ENCODE measurements around the gene SLC6A19. TPM values are rescaled to one million over a fixed set of nuclear protein-coding genes. Genes with fewer than 3 reads are reported as not detected.

Gene SLC6A19
- total RNA-seq, 2 donors from 2014 or later: not detected

DNA sequence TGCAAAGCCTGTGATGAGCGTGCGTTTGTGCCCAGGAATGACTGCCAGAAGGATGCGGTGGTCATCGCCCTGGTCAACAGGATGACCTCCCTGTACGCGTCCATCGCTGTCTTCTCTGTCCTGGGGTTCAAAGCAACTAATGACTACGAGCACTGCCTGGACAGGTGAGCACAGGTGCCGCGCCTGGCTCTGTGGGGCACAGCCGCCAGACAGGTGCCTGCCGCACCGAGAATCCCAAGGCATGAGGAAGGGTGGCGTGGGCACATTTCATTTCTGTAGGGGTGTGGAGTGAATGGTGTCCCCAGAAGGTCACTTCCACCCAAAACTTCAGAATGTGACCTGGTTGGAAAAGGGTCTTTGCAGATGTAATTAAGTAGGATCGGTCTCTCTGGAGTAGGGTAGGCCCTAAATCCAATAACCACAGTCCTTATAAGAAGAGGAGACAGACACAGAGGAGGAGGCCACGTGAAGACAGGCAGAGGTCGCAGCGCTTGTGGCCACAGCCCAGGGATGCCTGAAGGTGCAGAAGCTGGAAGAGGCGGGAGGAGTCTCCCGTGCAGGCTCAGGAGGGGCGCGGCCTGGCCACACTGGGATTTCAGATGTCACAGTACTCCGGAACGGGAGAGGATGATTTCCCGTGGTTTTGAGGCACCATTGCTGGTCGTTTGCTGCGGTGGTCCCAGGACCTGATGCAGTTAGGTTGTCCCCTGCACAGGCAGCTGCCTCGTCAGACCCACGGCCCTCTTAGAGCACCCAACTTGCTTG lies 39.3 kb downstream of the SLC6A19 start:
- Histone ChIP-seq H3K36me3 (no peaks in the 10 kb centered on the region), H3K4me3 (no peak overlapping the region), H3K9me3 (peaks cover 0 to 3% of the 10 kb centered on the region in 2 donors), H3K27me3 (no peaks in the 10 kb centered on the region), H3K4me1 (no peaks in the 10 kb centered on the region), H3K27ac (no peak overlapping the region)
- TF ChIP-seq, protein P1, sequence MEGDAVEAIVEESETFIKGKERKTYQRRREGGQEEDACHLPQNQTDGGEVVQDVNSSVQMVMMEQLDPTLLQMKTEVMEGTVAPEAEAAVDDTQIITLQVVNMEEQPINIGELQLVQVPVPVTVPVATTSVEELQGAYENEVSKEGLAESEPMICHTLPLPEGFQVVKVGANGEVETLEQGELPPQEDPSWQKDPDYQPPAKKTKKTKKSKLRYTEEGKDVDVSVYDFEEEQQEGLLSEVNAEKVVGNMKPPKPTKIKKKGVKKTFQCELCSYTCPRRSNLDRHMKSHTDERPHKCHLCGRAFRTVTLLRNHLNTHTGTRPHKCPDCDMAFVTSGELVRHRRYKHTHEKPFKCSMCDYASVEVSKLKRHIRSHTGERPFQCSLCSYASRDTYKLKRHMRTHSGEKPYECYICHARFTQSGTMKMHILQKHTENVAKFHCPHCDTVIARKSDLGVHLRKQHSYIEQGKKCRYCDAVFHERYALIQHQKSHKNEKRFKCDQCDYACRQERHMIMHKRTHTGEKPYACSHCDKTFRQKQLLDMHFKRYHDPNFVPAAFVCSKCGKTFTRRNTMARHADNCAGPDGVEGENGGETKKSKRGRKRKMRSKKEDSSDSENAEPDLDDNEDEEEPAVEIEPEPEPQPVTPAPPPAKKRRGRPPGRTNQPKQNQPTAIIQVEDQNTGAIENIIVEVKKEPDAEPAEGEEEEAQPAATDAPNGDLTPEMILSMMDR (IDR thresholded peaks at IDR 0.05): no peak
- no peak for DNase-seq (ENCODE audit: low spot score)

DNA sequence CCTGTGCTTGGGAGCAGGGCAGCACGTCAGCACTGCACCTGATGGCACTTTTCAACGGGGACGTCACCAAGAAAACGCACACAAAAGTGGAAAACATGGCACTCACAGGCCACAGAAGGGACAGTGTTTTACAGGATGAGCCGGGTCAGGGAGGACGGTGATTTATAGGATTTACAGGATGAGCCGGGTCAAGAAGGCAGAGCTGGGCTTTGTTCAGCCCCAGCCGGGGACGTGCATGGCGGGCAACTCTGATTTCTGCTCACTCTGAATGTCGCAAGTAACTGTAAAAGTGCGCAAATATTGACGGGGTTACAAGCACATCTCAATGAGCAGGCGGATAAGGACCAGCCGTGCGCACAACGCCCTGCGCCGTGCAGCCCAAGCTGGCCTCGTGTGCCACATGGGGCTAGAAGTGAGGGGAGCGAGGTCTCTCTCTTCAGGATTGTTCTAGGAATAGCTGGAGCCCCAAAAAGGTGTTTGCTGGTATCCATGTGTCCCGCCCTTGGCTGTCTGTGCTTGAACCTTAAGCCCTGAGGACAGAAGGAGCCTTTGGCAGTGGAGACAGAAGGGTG lies 40.2 kb downstream of the SLC6A19 start:
- no peak for DNase-seq (ENCODE audit: low spot score)
- peaks cover 0 to 3% of the 10 kb centered on the region in 2 donors for H3K27me3 ChIP-seq
- H3K9me3 ChIP-seq: no peaks in the 10 kb centered on the region
- H3K4me1 ChIP-seq: no peaks in the 10 kb centered on the region
- H3K4me3 ChIP-seq: no peak overlapping the region
- H3K27ac ChIP-seq: no peak overlapping the region
- H3K36me3 ChIP-seq: no peaks in the 10 kb centered on the region
- TF ChIP-seq, protein P1 (IDR thresholded peaks at IDR 0.05): no peak

DNA sequence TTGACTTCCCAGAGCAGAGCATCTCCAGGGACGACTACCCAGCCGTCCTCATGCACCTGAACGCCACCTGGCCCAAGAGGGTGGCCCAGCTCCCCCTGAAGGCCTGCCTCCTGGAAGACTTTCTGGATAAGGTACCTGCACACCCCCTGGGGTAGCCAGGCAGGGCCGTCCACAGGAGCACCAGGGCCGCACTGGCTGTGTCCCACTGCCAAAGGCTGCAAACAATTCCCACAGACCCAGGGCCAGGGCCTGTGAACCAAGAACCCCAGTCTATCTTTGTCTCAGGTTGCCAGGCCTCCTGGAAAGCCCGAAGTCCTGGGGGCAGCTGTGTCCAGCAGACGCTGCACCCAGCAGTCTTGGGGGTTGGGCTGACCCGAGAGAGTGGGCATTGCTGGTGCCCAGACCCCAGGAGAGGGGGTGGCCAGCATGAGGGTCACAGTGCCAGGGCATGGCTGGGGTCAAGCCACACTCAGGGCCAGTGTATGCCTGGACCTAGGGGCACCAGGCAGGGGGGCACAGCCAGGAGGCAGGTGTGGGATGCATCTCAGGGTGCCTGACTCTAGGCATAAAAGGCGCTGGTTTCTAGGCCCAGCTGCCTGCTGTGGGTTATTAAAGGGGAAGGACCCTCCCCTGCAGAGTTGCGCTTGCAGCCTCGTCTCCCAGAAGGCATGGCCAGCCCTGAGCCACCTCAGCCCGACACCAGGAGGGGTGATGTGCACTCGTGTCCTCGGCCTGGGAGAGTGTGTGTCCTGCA lies 41.5 kb downstream of the SLC6A19 start:
- peaks cover 0 to 3% of the 10 kb centered on the region in 2 donors for H3K27me3 ChIP-seq
- H3K4me3 ChIP-seq: no peak overlapping the region
- H3K27ac ChIP-seq: no peak overlapping the region
- H3K4me1 ChIP-seq: no peaks in the 10 kb centered on the region
- no peak for DNase-seq (ENCODE audit: low spot score)
- TF ChIP-seq, protein P1 (IDR thresholded peaks at IDR 0.05): no peak
- H3K9me3 ChIP-seq: no peaks in the 10 kb centered on the region
- H3K36me3 ChIP-seq: no peaks in the 10 kb centered on the region

DNA sequence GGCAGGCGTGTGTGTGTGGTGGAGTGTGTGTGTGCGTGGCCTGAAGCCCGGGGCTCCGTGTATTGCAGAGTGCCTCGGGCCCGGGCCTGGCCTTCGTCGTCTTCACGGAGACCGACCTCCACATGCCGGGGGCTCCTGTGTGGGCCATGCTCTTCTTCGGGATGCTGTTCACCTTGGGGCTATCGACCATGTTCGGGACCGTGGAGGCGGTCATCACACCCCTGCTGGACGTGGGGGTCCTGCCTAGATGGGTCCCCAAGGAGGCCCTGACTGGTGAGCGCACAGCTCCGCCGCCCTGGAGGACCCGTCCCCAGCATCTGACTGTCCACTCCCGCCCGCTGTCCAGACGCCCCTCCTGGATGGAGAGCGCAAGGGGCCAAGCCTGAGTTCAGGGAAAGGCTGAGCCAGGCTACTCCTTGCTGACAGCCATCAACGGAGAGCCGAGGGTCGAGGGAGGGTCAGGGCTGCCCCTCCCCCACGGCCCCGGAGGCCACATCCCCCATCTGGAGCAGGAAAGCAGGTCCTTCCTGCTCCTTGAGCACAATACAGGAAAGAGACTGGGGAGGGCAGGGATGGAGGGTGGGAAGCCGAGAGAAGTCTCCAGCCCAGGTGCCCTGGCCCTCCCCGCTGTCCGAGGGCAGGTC lies 42.2 kb downstream of the SLC6A19 start:
- H3K27ac ChIP-seq: no peak overlapping the region
- no peaks in the 10 kb centered on the region for H3K4me1 ChIP-seq
- H3K27me3 ChIP-seq: peaks cover 0 to 3% of the 10 kb centered on the region in 2 donors
- no peaks in the 10 kb centered on the region for H3K36me3 ChIP-seq
- TF ChIP-seq, protein P1 (IDR thresholded peaks at IDR 0.05): no peak
- no peaks in the 10 kb centered on the region for H3K9me3 ChIP-seq
- DNase-seq (ENCODE audit: low spot score): no peak
- H3K4me3 ChIP-seq: no peak overlapping the region

DNA sequence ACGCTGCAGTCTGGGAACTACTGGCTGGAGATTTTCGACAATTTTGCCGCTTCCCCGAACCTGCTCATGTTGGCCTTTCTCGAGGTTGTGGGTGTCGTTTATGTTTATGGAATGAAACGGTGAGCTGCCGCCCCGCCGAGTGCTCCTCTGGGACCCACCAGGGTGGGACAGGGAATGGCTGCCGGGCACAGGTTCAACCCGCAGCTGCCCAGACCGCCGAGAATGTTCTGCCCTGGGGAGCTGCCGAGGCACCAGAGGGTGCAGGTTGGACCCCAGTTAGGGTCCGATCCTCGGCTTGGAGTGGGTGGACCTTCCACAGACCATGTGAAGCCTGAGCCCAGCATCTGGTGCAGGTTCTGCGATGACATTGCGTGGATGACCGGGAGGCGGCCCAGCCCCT lies 42.9 kb downstream of the SLC6A19 start:
- H3K36me3 ChIP-seq: no peaks in the 10 kb centered on the region
- peaks cover 0 to 3% of the 10 kb centered on the region in 2 donors for H3K27me3 ChIP-seq
- TF ChIP-seq, protein P1 (IDR thresholded peaks at IDR 0.05): no peak
- H3K27ac ChIP-seq: no peak overlapping the region
- no peaks in the 10 kb centered on the region for H3K4me1 ChIP-seq
- H3K9me3 ChIP-seq: no peaks in the 10 kb centered on the region
- H3K4me3 ChIP-seq: no peak overlapping the region
- no peak for DNase-seq (ENCODE audit: low spot score)

Measured in right atrium auricular region (tissue), 2 donors.